Activated CD4-positive, CD25-positive, alpha-beta regulatory T cell treated with anti-CD3 and anti-CD28 coated beads, Interleukin-2, amount 50 U/mL, for 24 hours (primary cell): ENCODE data around the gene LCN1.

Experiments
- ATAC-seq, 2 donors: fragments of 150-1000 bp; cut with Tn5 transposase; one replicate each; pipeline ENCODE4 v1.10.0; 2021; ENCODE audit warnings: mild to moderate bottlenecking in 1 of 2, moderate library complexity in 1 of 2

Gene LCN1

DNA sequence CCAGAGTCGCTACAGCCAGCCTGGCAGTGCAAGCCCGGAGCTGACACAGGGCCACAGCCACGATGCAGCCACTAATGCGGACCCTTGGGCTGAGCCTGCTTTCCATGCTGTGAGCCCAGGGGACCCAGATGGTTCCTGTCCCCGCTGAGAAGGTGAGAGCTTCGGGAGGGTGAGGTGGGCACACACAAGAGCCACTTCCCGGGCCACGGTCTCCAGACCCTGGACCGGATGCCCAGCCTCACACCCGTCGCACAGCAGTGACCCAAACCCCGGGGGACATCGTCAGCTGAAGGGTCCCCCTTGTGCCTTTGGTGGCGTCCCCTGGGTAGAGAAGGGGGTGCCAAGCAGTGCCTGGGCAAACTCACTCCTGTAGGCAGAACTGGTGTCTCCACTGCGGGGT is 53.7 kb downstream of the LCN1 start:
- ATAC-seq, result no peak
